Fibroblast of skin of left quadriceps (primary cell): ENCODE data around the gene PPEF1.
"Not testable (repeated sequence)": the region's sequence is repeated elsewhere in the genome, so short reads cannot be mapped to it uniquely, and the experiment has no call there.

Experiments used
- DNase-seq, 2 experiments: peaks; one replicate each; pipeline ENCODE4 v3.0.0-alpha.2; 2013; ENCODE audit warnings: low read depth in 2 of 2

The PPEF1 gene

GRCh38 chrX:18701621-18702361 lies 5.7 kb upstream of the PPEF1 start:
- DNase-seq, result no peak

DNA sequence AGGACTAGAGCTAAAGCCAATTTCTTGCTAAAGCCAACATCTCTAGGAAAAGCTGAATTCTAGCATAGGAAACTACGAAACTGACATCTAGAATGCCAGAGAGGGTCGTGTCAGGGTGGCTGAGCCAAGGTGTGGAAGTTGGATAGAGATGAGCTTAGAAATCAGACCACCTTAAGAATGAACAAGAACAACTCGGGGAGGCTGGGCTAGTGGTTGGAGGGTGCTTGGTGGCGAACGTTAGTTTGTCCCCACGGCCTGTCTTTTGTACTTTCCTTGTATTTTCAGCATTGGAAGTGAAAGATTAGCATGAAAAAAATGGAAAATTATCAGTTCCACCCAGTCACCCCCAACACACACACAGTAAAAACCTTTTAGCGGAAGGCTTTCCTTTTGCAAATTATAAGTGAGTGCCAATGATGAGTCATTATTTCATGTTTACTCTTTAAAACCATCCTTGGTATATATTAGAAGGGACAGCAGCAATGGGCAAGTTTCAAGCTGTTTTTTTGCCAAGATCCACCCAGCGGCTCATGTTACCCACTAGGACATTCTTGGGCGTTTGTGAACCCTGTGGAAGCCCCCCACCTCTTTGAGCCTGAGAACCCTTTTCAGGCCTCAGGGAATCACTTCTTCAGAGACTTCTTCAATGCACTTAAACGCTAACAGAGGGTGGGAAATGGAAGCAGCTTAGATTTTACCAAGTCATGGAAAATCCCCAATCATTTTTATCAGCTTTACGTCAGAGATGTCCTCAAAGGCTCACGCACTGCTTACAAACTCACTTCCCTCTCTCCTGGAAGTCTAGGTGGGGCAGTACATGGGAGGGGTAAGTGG lies 4.9 kb upstream of the PPEF1 start:
- no peak for DNase-seq

DNA sequence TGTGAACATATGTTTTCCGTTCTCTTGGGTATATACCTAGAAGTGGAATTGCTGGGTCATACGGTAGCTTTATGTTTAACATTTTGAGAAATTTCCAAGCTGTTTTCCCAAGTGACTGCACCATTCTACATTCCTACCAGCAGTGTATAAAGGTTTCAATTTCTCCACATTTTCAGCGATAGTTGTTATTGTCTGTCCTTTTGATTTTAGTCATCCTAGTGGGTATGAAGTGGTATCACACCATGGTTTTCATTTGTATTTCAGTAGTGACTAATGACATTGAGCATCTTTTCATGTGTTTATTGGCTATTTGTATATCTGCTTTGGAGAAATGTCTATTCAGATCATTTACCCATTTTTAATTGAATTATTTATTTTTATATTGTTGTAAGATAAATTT lies 2.4 kb downstream of the PPEF1 start:
- no peak for DNase-seq

DNA sequence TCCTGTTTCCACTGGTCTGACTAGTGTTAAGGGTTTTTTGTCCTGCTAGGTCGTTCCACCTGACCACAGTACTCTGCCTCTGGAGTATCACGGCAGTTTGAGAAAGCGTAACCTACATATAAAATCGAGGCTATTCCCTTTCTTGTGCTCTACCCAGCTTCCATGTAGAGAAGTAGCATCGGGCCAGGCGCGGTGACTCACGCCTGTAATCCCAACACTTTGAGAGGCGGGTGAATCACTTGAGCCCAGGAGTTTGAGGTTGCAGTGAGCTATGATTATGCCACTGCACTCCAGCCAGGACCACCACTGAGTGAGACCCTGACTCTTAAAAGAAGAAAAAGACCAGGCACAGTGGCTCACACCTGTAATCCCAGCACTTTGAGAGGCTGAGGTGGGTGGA lies 7.5 kb downstream of the PPEF1 start:
- DNase-seq, result no peak

GRCh38 chrX:18719852-18720251 lies 12.4 kb downstream of the PPEF1 start:
- no peak for DNase-seq

DNA sequence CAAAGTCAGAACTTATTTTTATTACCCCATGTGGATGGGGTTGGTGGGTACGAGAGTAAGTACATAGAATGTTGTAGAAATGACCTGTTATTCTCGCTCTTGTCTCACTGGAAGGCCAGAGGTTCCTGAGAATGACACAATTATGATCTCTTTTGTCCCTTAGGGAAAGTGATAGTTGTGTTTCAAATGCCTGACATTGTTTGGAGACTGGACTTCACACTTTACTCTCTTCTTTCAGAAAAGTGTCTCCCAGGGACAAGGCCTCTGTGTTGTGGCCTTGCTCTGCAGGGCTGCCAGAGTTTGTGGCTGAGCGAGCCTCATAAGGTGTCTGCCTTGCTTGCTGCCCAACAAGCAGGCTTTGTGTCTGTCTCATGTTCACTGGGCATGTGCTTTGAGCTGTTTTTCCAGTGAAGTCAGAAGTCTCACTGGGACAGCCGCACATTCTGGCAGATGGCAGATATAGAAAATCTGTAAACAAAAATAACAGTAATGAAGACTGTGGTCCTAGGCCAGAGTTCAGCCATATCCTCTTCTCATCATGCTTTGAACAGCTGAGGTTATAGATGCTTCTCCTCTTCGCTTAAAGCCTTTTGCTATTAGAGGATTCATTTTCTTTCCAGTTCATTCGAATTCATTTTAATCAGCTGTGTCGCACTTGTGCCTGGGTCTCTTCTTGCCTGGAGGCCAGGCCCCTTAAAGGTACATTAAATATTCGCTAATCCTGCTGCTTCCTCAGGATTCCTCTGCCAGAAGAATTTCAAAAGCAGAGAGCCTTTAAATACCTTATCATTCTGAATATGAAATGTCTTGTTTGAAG lies 14.4 kb downstream of the PPEF1 start:
- DNase-seq, result no peak

DNA sequence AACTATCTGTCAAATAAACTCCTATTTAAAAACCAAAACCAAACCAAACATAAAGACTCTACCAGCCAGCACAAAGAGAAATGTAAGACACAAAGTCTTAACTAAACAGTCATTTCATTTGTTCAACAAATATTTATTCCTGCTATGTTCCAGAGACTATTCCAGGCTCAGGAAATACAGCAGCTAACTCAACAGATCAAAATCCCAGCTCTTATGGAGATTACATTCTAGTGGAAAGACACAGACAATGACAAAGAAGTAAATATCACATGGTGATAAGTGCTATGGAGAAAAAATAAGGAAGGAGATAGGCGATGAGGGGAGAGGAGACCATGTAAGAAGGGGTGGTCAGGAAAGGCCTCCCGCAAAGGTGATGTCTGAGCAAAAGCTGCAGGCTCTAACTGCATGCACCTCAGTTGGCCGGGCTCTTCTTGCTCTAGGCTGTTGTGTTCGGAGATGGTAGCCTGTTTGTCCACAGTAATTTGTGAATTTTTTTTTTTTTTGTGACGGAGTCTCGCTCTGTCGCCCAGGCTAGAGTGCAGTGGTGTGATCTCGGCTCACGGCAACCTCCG lies 15.1 kb downstream of the PPEF1 start:
- DNase-seq, result no peak

DNA sequence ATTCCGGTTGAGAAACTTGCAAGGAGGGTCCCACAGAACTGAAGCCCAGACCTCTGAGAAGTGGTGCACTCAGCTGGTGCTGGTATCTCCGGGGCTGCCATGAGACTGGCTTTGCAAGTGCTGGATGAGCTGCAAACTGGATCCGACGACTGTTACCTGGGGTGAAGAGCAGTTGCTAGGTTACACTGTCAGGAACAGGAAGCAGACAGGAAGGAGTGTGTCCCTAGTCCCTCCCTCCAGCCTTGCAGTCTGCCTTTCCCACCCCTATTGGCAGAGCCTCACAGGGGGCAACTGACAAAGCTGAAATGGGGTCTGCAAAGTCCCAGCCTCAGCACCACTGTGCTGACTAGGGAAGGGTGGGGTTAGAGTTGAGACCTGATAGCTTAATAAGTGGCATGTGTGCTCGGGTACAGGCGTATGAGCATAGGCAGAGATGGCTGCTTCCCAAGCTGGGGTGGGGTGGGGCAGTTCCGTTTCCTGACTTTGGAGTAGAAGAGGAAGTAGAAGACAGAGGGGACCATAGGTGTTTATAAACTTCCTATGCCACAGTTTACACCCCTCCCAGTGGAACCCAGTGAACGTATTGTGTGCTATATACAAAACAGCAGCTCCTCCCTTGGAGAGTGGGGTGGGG lies 18.0 kb downstream of the PPEF1 start:
- DNase-seq, result no peak

GRCh38 chrX:18733287-18733686 lies 25.8 kb downstream of the PPEF1 start:
- no peak for DNase-seq

- DNase-seq, result not testable (repeated sequence)
These were observed 32.2 kb downstream of the PPEF1 start for GRCh38 chrX:18739609-18740008.

DNA sequence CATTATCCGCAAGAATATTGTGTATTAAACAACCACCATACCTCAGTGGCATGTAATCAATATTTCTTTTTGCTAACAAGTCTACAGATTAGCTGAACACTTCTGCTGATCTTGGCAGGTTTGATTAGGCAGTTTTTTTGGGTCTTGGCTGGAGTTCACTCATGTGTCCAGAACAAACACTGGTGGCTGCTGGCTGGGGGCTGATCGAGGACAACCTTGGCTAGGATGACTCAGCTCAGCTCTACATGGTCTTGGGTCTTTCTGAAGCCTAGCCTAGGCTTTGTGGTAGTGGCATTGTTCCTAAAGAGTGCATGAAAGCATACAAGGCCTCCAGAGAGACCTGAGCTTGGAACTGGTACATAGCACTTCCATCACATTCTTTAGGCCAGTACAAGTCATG lies 41.1 kb downstream of the PPEF1 start:
- no peak for DNase-seq

GRCh38 chrX:18753631-18754030 lies 46.2 kb downstream of the PPEF1 start:
- DNase-seq, result no peak

GRCh38 chrX:18755651-18756050 lies 48.2 kb downstream of the PPEF1 start:
- DNase-seq, result no peak

- DNase-seq, result no peak
These were observed 50.8 kb downstream of the PPEF1 start for GRCh38 chrX:18757956-18758932.

- no peak for DNase-seq
These were observed 54.3 kb downstream of the PPEF1 start for GRCh38 chrX:18761750-18762149.

DNA sequence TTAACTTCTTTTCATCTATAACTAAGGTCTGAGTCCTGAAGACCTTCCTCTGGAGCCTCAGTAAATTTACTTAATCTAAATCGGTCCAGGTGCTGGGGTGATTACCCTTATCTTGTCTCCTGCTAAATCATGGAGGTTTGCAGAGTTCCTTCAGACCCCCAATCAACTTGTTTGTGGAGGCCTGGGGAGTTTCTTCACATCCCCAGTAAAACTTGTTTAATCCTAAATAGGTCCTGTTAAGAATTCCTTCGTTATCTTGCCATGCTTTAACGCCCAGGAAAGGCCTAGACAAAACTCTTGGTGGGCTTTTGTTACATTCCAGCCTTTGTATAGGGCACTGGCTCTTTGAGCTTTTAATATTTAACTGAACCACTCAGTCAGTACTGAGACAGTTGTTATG lies 55.7 kb downstream of the PPEF1 start:
- DNase-seq, result not testable (repeated sequence)

DNA sequence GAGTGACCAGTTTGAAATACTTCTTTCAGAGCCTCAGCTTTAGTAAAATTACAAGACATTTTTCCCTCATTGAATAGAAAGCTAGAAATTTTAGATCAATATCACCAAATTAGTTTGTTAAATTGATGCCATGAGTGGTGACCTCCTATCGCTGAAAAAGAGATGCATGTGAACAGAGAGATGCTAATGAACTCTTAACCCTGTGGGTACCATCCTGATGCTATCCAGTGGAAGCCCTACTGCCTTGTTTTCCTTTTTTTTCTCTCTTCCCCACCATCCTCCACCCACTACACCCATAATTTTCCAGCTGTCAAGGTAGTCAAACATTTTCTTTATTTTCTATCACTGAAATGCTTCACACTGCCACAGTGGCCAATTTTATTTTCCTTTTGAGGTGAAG lies 61.9 kb downstream of the PPEF1 start:
- no peak for DNase-seq

DNA sequence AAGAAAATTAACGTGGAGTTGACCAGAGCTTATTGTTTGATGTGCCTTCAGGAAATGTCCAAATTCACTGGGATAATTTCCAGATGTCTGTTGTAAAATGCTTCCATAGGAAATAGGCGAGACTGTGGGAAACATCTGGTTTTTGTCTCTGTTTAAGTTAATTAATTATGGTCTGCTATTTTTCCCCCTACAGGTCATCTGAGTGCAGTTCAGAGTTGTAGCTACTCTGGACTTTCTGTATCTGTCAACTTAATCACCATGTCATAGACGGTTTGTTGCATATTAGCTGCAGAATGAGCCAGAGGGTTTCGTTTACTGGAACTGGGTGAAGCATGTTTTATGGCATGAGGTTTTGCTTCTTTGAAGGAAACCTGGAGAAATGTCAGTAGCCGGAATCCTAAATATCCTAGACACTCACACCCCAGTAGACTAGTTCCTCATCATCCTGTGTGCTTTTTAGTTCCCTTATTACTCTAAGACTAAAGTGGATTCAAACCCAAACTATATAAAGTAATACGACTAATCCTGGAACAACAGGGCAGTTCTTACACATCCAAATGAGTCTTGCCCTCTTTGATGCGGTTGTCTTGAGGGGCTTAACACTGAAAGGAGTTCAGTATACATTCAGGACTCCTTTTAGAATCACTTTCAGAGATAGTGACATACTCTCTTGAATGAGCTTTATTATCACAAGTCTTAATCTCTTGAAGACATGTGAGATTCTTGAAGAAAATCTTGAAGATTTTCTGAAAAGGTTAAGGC lies 62.5 kb downstream of the PPEF1 start:
- no peak for DNase-seq

DNA sequence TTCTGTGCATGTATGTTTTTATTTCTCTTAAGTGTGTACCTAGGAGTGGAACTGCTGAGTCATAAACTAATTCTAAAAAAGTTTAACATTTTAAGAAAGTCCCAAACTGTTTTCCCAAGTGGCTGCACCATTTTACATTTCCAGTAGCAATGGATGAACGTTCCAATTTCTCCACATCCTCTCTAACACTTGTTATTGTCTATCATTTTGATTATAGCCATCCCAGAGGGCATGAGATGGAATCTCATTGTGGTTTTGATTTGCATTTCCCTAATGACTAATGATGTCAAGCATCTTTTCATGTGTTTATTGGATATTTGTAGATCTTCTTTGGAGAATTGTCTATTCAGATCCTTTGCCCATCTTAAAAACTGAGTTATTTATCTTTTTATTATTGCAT lies 82.5 kb downstream of the PPEF1 start:
- DNase-seq, result no peak

- no peak for DNase-seq
These were observed 85.4 kb downstream of the PPEF1 start for GRCh38 chrX:18792828-18793227.
